DOHH2 (cell line): Measurements from ENCODE around the gene DCLK1.

Experiments
- CTCF ChIP-seq: fragments of 200-600 bp; sonication (generic); IDR thresholded peaks from one replicate; pipeline ENCODE4 v1.5.1; 2014; ENCODE audit warnings: antibody characterized with exemption, mild to moderate bottlenecking, low read depth, low read length; ENCODE audit not compliant: poor library complexity, severe bottlenecking
- EZH2phosphoT487 ChIP-seq: fragments of 200-600 bp; sonication (generic); IDR thresholded peaks from 2 replicates; pipeline ENCODE4 v1.6.1; 2017; ENCODE audit warnings: borderline replicate concordance, mild to moderate bottlenecking, antibody characterized with exemption, low read length, moderate library complexity, mixed read lengths

- TF ChIP-seq CTCF (no peak), EZH2phosphoT487 (no peak)
Observed at GRCh38 chr13:35987572-35988513, 143.3 kb downstream of the DCLK1 start.
